GM21723 (cell line): ENCODE data around the gene RBL1.
"Not testable (repeated sequence)": the region's sequence is repeated elsewhere in the genome, so short reads cannot be mapped to it uniquely, and the experiment has no call there.

Experiments used
- ATAC-seq: cut with Tn5 transposase; IDR thresholded peaks from one replicate; pipeline ENCODE4 v1.9.1; 2021; ENCODE audit warnings: mild to moderate bottlenecking, moderate library complexity; ENCODE audit not compliant: unreplicated experiment

The RBL1 gene

DNA sequence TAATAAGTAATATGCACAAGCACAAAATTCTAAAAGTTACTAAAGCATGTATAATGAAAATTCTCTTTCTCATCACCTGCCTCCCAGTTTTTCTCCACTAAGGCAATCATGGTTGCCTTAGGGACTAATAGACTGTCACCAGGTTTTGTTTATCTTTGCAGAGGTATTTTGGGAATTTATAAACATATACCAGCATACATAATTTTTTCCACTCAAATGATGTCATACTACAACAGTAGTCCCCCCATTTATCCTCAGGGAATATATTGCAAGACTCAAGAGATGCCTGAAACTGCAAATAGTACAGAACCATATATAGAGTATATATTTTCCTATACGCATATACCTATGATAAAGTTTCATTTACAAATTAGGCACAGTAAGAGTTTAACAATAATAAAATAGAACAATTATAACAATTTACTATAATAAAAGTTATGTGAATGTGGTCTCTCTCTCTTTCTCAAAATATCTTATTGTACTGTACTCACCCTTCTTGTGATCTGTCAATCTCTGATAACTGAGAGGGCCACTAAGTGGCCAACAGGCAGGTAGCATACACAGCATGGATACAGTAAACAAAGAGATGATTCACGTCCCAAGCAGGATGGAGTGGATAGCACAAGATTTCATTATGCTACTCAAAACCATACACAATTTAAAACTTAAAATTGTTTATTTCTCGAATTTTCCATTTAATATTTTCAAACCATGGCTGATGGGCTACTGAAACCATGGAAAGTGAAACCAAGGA is 19.7 kb downstream of the RBL1 start:
- no peak for ATAC-seq

DNA sequence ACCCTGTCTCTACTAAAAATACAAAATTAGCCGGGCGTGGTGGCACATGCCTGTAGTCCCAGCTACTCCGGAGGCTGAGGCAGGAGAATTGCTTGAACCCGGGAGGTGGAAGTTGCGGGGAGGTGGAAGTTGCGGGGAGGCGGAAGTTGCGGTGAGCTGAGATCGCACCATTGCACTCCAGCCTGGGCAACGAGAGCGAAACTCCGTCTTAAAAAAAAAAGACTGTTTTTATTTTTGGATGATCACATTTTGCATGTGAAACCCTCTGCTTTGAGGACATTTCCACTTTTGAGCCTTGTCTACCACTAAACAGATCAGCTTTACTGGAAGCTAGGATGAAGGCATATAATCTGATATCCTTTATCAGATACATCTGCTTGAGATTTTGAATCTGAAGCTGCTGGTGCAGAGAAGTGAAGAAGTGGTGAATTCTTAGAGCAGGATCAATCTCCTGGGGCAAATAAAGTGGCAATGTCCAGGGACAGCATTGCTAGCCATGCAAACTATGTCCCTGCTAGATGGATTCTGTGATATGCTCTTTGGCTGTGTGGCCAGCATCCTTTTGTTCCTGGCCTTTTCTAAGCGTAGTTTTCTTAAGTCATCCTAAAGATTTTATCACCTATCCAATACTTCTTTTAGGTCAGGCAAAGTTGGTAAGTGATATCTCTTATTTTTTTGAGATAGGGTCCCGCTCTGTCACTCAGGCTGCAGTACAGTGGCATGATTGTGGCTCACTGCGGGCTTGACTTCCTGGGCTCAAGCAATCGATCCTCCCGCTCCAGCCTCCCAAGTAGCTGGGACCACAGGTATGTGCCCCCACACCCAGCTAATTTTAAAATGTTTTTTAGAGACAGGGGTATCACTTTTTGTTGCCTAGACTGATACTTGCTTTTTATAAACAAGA is 23.3 kb downstream of the RBL1 start:
- no peak for ATAC-seq

GRCh38 chr20:37071481-37071911 is 24.3 kb downstream of the RBL1 start:
- no peak for ATAC-seq

DNA sequence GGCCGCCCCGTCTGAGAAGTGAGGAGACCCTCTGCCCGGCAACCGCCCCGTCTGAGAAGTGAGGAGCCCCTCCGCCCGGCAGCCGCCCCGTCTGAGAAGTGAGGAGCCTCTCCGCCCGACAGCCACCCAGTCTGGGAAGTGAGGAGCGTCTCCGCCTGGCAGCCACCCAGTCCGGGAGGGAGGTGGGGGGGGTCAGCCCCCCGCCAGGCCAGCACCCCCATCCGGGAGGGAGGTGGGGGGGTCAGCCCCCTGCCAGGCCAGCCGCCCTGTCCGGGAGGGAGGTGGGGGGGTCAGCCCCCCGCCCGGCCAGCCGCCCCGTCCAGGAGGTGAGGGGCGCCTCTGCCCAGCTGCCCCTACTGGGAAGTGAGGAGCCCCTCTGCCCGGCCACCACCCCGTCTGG is 26.2 kb downstream of the RBL1 start:
- ATAC-seq: not testable (repeated sequence)

- ATAC-seq: no peak
Observed at GRCh38 chr20:37066168-37066567, 29.6 kb downstream of the RBL1 start.

GRCh38 chr20:37055276-37055675 is 40.5 kb downstream of the RBL1 start:
- no peak for ATAC-seq

DNA sequence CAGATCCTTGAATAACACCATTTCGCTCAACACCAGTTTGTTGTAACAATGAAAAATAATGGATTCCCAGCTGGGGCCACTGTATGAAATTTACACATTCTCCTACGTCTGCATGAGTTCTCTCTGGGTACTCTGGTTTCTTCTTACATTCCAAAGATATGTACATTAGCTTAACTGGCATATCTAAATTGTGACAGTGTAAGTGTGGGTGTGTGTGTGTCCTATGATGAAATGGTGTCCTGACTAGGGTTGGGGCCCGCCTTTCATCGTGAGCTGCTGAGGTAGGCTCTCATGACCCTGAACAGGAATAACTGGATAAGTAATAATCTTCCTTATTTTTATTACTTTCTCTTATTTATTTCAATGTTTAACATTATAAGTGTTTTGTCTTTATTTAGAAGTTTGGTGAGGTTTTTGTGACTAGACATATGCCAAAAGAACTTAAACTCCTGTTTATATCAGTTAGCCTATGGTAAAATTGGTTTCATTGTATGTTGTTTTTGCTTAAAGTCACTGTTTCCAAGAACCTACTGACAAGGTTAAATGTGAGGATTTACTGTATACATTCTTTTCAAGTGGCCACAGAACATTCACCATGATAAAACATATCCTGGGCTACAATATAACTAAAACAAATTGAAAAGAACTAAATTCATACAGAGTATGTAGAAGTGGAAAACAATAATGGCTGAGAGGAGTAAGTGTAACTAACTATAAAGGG is 42.4 kb downstream of the RBL1 start:
- ATAC-seq: no peak

GRCh38 chr20:37042986-37043972 is 52.5 kb downstream of the RBL1 start:
- ATAC-seq: peak; percentile 54

GRCh38 chr20:37039366-37039765 is 56.4 kb downstream of the RBL1 start:
- ATAC-seq: not testable (repeated sequence)

- no peak for ATAC-seq
Observed at GRCh38 chr20:37032077-37032476, 63.7 kb downstream of the RBL1 start.

DNA sequence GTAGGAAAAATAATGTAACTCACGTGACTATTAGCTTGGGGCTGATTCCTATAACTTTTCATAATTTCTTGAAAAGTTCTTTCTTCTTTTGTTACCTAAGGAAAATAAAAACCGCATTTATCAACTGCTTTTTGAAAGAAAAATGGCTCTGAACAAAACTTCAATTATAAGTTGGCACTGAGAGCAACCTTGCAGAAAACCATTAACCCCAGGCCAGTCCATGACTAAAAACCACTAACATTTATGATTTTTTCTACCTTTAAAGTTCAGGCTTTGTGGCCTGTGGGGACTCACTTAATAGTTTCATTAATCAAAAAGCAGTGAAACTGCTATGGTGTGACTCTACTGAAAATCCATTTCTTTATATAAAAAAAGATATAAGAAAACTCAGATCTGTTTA is 75.2 kb downstream of the RBL1 start:
- ATAC-seq: no peak

DNA sequence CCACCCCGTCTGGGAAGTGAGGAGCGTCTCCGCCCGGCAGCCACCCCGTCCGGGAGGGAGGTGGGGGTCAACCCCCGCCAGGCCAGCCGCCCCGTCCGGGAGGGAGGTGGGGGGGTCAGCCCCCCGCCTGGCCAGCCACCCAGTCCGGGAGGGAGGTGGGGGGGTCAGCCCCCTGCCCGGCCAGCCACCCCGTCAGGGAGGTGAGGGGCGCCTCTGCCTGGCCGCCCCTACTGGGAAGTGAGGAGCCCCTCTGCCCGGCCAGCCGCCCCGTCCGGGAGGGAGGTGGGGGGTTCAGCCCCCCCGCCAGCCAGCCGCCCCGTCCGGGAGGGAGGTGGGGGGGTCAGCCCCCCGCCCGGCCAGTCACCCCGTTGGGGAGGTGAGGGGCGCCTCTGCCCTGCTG is 83.2 kb downstream of the RBL1 start:
- ATAC-seq: not testable (repeated sequence)

DNA sequence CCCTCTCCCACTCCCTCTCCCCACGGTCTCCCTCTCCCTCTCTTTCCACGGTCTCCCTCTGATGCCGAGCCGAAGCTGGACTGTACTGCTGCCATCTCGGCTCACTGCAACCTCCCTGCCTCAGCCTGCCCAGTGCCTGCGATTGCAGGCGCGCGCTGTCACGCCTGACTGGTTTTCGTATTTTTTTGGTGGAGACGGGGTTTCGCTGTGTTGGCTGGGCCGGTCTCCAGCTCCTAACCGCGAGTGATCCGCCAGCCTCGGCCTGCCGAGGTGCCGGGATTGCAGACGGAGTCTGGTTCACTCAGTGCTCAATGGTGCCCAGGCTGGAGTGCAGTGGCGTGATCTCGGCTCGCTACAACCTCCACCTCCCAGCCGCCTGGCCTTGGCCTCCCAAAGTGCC is 83.9 kb downstream of the RBL1 start:
- ATAC-seq: not testable (repeated sequence)

DNA sequence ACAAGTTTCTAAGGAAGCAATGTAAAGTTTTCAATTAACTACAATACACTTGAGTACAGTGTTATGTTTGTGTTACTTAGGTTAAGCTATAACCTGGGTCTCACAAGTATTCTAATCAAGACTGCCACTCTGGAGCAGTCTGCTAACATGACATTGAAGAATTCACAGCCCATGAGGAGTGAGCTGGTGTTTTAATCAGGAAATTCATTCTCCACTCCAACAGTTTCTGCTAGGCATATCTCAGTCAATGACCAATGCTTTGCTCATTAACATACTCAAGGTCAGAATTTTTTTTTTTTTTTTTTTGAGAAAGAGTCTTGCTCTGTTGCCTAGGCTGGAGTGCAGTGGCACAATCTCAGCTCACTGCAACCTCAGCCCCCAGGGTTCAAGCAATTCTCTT is 84.7 kb downstream of the RBL1 start:
- no peak for ATAC-seq

DNA sequence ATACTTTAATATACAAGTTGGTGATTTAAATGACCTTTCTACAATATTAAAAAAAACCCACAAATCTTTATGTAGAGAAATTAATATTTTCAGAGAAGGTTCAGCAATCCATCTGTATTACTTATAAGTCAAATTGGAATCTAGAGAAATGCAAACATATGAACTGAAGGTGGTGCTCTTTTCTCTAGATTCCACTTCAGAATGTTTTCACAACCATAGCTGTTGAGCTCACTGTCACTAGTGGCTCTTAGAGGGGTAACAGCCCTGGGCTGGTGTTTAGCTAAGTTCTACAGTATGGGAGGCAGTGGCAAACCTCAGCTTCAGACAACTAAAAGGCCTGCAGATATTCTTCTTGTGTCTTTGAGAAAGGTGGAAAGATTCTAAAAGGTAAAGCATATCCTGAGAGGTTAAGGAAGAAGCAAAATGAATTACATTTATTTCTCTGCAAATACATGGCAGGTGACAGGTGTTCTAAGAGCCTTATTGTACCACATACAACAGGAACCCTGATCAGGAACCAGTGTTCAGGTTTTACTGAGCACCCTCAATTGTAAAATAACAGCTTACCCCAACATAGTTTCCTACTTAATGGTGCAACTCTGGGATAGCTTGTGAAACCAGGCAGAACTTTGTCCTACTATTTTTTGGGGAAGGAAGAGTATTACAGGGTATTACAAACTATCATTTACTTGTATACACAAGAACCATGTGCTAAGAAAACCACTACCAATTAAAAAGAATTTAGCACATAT is 87.7 kb downstream of the RBL1 start:
- no peak for ATAC-seq

- ATAC-seq: not testable (repeated sequence)
Observed at GRCh38 chr20:37005062-37005942, 90.5 kb downstream of the RBL1 start.

GRCh38 chr20:37001634-37002033 is 94.2 kb downstream of the RBL1 start:
- not testable (repeated sequence) for ATAC-seq

GRCh38 chr20:37000171-37000570 is 95.6 kb downstream of the RBL1 start:
- not testable (repeated sequence) for ATAC-seq
